Neural crest cell (in vitro differentiated cells): ENCODE results near the gene MAP3K7. TPM values are rescaled to one million over a fixed set of nuclear protein-coding genes. Genes with fewer than 3 reads are reported as not detected.
A peak's percentile ranks its signal among the peaks of the same experiment; 100 is the strongest.

Source experiments
- DNase-seq: peaks from one replicate; pipeline ENCODE4 v3.0.0; 2021; ENCODE audit warnings: low read depth, mixed read lengths, low spot score
- H3K27ac Mint-ChIP-seq: one replicate; pipeline ENCODE4 v1.8.0; 2021; ENCODE audit warnings: mild to moderate bottlenecking, mixed read lengths; ENCODE audit not compliant: unreplicated experiment
- H3K27me3 Mint-ChIP-seq: 2 replicates; pipeline ENCODE4 v1.8.0; 2021; ENCODE audit warnings: low read depth, mild to moderate bottlenecking, mixed read lengths
- H3K36me3 Mint-ChIP-seq: 2 replicates; pipeline ENCODE4 v1.8.0; 2021; ENCODE audit warnings: low read depth, mild to moderate bottlenecking, mixed read lengths
- H3K4me1 Mint-ChIP-seq: 2 replicates; pipeline ENCODE4 v1.8.0; 2021; ENCODE audit warnings: mixed read lengths
- H3K4me3 Mint-ChIP-seq: one replicate; pipeline ENCODE4 v1.8.0; 2021; ENCODE audit warnings: mild to moderate bottlenecking, mixed read lengths
- H3K9me3 Mint-ChIP-seq: 2 replicates; pipeline ENCODE4 v1.8.0; 2021; ENCODE audit warnings: mixed read lengths
- CTCF ChIP-seq: fragments of 200-600 bp; sonication (generic); conservative IDR thresholded peaks from 2 replicates; pipeline ENCODE4 v1.5.0; 2021; ENCODE audit warnings: antibody characterized with exemption, mild to moderate bottlenecking
- total RNA-seq: library from RNA; stranded (reverse); gene quantifications from 2 replicates; pipeline ENCODE4 v1.2.1, GENCODE V29; 2021

Gene MAP3K7
- total RNA-seq, 1 donor from 2014 or later: 37.9 TPM

- H3K27me3 Mint-ChIP-seq: no peaks in the 10 kb centered on the region
- peak overlapping the region; percentile 87 for H3K27ac Mint-ChIP-seq
- DNase-seq: no peak
- TF ChIP-seq CTCF: no peak
- peak overlapping the region; percentile 43 for H3K4me3 Mint-ChIP-seq
- peaks cover 49% of the 10 kb centered on the region for H3K4me1 Mint-ChIP-seq
- H3K36me3 Mint-ChIP-seq: no peaks in the 10 kb centered on the region
- no peaks in the 10 kb centered on the region for H3K9me3 Mint-ChIP-seq
Observed at GRCh38 chr6:90466154-90466940, 120.5 kb downstream of the MAP3K7 start.

GRCh38 chr6:90465686-90466085 is 121.2 kb downstream of the MAP3K7 start:
- no peak for DNase-seq
- no peaks in the 10 kb centered on the region for H3K27me3 Mint-ChIP-seq
- no peak overlapping the region for H3K4me3 Mint-ChIP-seq
- peaks cover 44% of the 10 kb centered on the region for H3K4me1 Mint-ChIP-seq
- no peak for TF ChIP-seq CTCF
- no peak overlapping the region for H3K27ac Mint-ChIP-seq
- peaks cover under 1% of the 10 kb centered on the region for H3K36me3 Mint-ChIP-seq
- H3K9me3 Mint-ChIP-seq: peaks cover under 1% of the 10 kb centered on the region

- Mint-ChIP-seq H3K27ac (no peak overlapping the region), H3K9me3 (peaks cover 5% of the 10 kb centered on the region), H3K4me1 (peaks cover 38% of the 10 kb centered on the region), H3K36me3 (peaks cover 2% of the 10 kb centered on the region), H3K4me3 (no peak overlapping the region), H3K27me3 (no peaks in the 10 kb centered on the region)
- no peak for TF ChIP-seq CTCF
- DNase-seq: no peak
Observed at GRCh38 chr6:90464507-90464906, 122.4 kb downstream of the MAP3K7 start.

- no peak for TF ChIP-seq CTCF
- Mint-ChIP-seq H3K4me1 (peaks cover 38% of the 10 kb centered on the region), H3K4me3 (no peak overlapping the region), H3K27me3 (no peaks in the 10 kb centered on the region), H3K9me3 (peaks cover 5% of the 10 kb centered on the region), H3K27ac (no peak overlapping the region), H3K36me3 (peaks cover 2% of the 10 kb centered on the region)
- no peak for DNase-seq
Observed at GRCh38 chr6:90463874-90464273, 123.0 kb downstream of the MAP3K7 start.
